GM19324 (cell line): Measurements from ENCODE around the gene DNAJB13.

Experiments used
- ATAC-seq: cut with Tn5 transposase; IDR thresholded peaks from one replicate; pipeline ENCODE4 v1.9.1; 2021; ENCODE audit warnings: mild to moderate bottlenecking, moderate library complexity; ENCODE audit not compliant: unreplicated experiment, low FRiP score

The DNAJB13 gene

DNA sequence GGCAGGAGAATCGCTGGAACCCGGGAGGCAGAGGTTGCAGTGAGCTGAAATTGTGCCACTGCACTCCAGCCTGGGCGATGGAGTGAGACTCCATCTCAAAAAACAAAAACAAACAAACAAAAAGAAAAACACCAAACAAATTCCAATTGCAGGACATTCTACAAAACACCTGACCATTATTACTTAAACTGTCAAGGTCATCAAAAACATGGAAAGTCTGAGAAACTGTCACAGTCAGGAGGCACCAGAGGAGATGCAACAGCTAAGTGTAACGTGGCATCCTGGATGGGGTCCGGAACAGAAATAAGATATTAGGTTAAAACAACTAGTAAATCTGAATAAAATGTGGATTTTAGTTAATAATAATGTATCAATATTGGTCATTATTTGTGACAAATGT is 914 bp upstream of the DNAJB13 start:
- no peak for ATAC-seq

DNA sequence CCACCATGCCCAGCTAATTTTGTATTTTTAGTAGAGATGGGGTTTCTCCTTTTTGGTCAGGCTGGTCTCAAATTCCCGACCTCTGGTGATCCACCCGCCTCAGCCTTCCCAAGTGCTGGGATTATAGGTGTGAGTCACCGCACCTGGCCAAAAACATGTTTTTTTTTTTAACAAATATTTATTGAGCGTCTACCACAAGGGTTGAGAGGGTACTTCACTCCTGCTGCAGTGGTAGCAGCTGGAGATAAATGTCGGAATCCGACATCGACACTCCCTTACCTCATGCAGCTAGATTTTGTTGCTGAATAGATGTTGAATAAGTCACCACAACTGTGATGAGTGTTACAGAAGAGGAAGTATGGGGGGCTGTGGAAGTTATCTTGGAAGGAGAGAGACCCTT is 971 bp downstream of the DNAJB13 start:
- no peak for ATAC-seq

DNA sequence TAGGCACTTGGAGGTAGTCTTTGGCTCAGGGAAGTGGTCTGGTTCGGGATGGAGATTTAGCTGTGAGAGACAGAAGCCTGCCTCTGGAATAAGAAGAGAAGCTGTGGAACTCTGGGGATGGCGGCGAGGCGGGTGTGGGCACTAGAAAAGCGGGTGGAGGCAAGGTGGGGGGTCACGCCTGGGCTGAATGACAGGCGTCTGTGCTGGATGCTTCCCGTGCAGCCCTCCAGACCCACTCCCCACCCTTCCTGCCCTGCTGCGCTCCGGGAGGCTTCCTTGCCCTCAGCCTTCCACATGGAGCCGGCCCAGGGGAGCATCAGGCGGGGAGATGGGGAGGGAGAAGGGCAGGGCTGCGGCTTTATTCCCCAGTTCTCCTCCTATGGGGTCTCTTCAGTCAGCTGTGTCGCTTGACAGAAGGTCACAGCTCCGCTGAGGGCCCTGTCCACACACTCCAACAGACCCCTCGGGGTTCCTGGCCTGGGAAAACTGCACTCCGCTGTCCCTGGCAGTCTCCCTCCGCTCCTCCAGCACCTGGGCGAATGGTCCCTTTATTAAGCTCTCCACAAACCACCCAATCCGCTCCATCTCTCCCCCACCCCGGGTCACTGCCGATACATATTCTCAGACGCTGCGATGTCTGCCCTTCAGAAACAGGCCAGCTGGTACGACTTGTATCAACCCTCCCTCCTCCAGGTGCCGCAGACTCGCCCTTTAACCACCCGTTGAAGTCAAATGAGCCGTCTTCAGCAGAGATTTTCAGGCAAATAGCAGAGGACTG is 6.2 kb downstream of the DNAJB13 start:
- ATAC-seq = no peak

GRCh38 chr11:73957654-73958361 is 7.0 kb downstream of the DNAJB13 start:
- no peak for ATAC-seq

DNA sequence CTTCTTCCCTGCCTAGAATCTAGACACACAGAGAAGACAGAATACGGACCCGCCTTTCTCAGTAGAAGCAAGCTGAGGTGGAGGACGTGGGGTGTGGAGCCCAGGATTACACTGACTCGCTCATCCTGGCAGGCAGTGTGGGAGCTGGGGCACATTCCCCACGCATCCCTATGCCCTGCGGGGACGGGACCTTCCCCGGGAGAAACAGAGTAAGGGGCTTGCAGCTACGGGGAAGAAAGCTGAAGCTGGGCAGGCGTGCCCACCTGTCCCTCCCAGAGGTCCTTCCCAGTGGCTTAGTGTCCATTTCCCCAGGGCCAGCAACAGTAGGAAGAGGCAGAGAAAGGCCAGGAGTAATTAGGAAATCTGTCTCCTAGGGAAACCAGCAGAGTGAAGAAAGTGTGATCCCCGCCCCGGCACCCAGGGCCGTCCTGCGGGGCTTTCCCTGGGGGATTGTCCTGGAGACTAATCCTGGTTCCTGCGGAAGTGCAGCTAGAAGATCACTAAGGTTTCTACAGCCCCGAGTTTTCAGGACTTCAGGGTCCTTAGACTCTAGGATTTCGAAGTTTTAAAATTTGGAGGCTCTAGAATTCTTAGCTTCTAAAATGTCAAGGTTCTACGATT is 7.8 kb downstream of the DNAJB13 start:
- ATAC-seq = no peak

GRCh38 chr11:73961321-73961720 is 10.5 kb downstream of the DNAJB13 start:
- ATAC-seq = no peak

GRCh38 chr11:73962101-73962705 is 11.4 kb downstream of the DNAJB13 start:
- ATAC-seq = no peak

DNA sequence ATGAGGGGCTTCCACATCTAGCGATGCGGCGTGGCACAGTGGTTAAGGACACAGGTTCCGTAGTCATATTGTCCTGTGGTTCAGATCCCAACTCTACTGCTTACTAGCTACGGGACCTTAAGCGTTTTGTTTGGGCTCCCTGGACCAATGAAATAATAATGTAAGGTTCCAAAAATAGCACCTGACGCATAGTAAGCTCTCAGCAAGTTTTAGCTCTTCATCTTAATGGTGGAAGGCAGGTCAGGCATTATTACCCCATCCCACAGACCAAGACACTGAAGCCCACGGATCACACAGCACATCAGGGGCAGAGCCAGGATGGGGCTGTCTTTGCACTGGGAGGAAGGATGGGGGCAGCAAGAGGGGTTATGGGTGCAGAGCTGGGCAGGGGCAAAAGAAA is 13.0 kb downstream of the DNAJB13 start:
- ATAC-seq = no peak

DNA sequence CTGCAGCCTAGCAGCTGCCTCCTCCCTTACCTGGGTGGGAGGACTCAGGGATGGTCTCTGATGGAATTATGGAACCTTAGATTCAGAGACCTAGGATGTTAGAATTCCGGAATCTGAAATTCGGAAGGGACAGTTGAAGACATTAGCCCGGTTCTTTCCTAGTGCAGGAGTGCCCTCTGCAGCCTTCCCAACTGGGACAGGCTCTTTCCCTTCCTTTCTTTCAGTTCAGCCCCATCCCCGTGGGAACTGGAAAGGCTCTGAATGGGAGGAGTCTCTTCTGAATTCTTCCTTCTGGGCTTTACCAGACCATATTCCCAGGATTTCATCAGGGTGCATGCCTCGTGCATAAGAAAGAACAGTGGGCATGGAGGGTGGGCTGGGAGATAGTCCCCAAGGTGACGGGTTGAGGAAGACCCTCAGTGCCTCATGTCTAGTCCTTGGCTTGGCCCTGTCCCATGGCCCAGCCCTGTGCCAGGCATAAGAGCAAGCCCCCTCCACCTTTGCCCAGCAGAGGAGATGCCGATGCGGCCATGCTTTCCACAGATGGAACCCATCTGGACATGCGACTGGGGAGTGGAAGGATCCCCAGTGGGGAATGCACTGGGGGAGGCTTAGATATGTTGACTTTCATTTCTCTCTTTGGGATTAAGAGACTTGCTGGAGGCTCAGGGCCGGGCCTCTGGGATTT is 14.4 kb downstream of the DNAJB13 start:
- no peak for ATAC-seq

- no peak for ATAC-seq
These were observed 14.9 kb downstream of the DNAJB13 start for GRCh38 chr11:73965764-73966121.

GRCh38 chr11:73968356-73968966 is 17.6 kb downstream of the DNAJB13 start:
- no peak for ATAC-seq

GRCh38 chr11:73969091-73969490 is 18.3 kb downstream of the DNAJB13 start:
- no peak for ATAC-seq

DNA sequence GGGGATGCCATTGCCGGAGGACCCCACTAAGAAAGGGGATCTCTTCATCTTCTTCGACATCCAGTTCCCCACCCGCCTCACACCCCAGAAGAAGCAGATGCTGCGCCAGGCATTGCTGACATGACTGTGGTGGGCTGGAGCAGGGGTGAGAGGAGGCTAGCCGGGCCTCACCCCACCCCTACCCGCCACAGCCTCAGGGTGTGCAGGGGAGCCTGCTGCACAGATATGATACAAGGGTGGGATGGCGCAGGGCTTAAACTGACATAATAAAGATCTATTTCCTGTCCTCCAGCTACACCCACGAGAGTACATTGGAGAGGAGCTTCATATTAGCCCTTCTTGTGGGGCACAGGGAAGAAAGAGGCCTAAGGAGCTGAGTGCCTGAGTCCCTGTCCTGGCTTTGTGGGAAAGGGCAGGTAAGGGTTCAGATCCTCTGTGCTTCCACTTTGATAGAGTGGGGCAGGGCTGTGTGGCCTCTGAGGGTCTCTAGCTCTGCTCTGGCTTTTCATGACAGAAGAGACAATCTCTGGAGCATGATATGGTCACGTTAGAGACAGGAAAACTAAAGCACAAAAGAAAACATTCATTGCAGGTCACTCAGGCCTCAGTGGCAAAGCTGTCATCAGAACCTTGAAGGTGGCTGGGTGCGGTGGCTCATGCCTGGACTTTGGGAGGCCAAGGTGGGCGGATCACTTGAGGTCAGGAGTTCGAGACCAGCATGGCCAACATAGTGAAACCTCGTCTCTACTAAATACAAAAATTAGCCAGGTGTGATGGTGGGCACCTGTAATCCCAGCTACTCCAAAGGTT is 19.4 kb downstream of the DNAJB13 start:
- ATAC-seq = no peak

- ATAC-seq = no peak
These were observed 20.4 kb downstream of the DNAJB13 start for GRCh38 chr11:73971175-73971719.

- no peak for ATAC-seq
These were observed 21.4 kb downstream of the DNAJB13 start for GRCh38 chr11:73972187-73972586.

GRCh38 chr11:73972620-73973449 is 22.0 kb downstream of the DNAJB13 start:
- no peak for ATAC-seq

GRCh38 chr11:73974604-73975478 is 24.0 kb downstream of the DNAJB13 start:
- ATAC-seq = no peak

GRCh38 chr11:73975479-73975757 is 24.6 kb downstream of the DNAJB13 start:
- no peak for ATAC-seq
